SK-N-SH (cell line): ENCODE measurements around the gene CLEC19A. TPM values are rescaled to one million over a fixed set of nuclear protein-coding genes. Genes with fewer than 3 reads are reported as not detected.

Experiments used
- CTCF ChIA-PET: fragments of 300-600, 350-600 bp; formaldehyde crosslinking; extraction: SDS; loops from one replicate; lab custom pipeline; 2021; lab: Yijun Ruan, JAX
- POLR2A ChIA-PET: fragments of 350-600 bp; sonication (Branson Sonifier 250); formaldehyde crosslinking; extraction: SDS; loops from one replicate; lab custom pipeline; 2020; ENCODE audit warnings: antibody characterized with exemption, inconsistent platforms; lab: Yijun Ruan, JAX
- DNase-seq: peaks from one replicate; pipeline ENCODE4 v3.0.0; 2012
- H2AFZ ChIP-seq: fragments of 200-600 bp; sonication (generic); 2 replicates; pipeline ENCODE4 v1.8.1; 2016; ENCODE audit warnings: antibody characterized with exemption, mild to moderate bottlenecking, low read depth
- H3F3A ChIP-seq: fragments of 200-600 bp; sonication (generic); replicated peaks from 2 replicates; pipeline ENCODE3; 2016; ENCODE audit warnings: antibody characterized with exemption, mild to moderate bottlenecking; ENCODE audit not compliant: insufficient read depth
- H3K27ac ChIP-seq, 2 experiments: fragments of 200-500 bp in 1 of 2; fragments of 200-600 bp in 1 of 2; sonication (Bioruptor generic) in 1 of 2; sonication (generic), shearing (Covaris generic) in 1 of 2; 2 replicates each; pipeline versions ENCODE4 v1.5.1 to v1.6.1; 2014 to 2016; ENCODE audit warnings: low read depth in 2 of 2, inconsistent platforms in 1 of 2, low read length in 1 of 2, mild to moderate bottlenecking in 1 of 2, mixed read lengths in 1 of 2
- H3K27me3 ChIP-seq: fragments of 200-600 bp; sonication (generic), shearing (Covaris generic); 2 replicates; pipeline ENCODE4 v1.6.1; 2016; ENCODE audit warnings: mixed run types; ENCODE audit not compliant: insufficient read depth
- H3K36me3 ChIP-seq, 2 experiments: fragments of 200-500 bp in 1 of 2; fragments of 200-600 bp in 1 of 2; sonication (Bioruptor generic) in 1 of 2; sonication (generic) in 1 of 2; replicated peaks in 1 of 2; 2 replicates each; pipeline versions ENCODE3 to v1.5.1; 2014 to 2016; ENCODE audit warnings: low read length in 1 of 2, mild to moderate bottlenecking in 1 of 2; ENCODE audit not compliant: insufficient read depth in 2 of 2, control insufficient read depth in 1 of 2
- H3K4me1 ChIP-seq, 2 experiments: fragments of 200-500 bp in 1 of 2; fragments of 200-600 bp in 1 of 2; sonication (Bioruptor generic) in 1 of 2; sonication (generic), shearing (Covaris generic) in 1 of 2; 2 replicates each; pipeline versions ENCODE4 v1.5.1 to v1.6.1; 2014 to 2016; ENCODE audit warnings: low read depth in 1 of 2, low read length in 1 of 2, mixed run types in 1 of 2; ENCODE audit not compliant: insufficient read depth in 2 of 2, control insufficient read depth in 1 of 2
- H3K4me2 ChIP-seq: fragments of 200-600 bp; sonication (generic), shearing (Covaris generic); 2 replicates; pipeline ENCODE4 v1.6.1; 2017; ENCODE audit warnings: mixed run types
- H3K4me3 ChIP-seq, 2 experiments: fragments of 200-500 bp in 1 of 2; fragments of 200-600 bp in 1 of 2; sonication (Bioruptor generic) in 1 of 2; sonication (generic), shearing (Covaris generic) in 1 of 2; 2 replicates each; pipeline versions ENCODE4 v1.5.1 to v1.8.1; 2014 to 2016; ENCODE audit warnings: low read depth in 2 of 2, inconsistent platforms in 1 of 2, low read length in 1 of 2, mild to moderate bottlenecking in 1 of 2, mixed read lengths in 1 of 2, moderate library complexity in 1 of 2
- H3K79me2 ChIP-seq: fragments of 200-600 bp; sonication (generic); 2 replicates; pipeline ENCODE4 v1.8.1; 2017; ENCODE audit warnings: mild to moderate bottlenecking; ENCODE audit not compliant: insufficient read depth
- H3K9ac ChIP-seq: fragments of 200-600 bp; sonication (generic); 2 replicates; pipeline ENCODE4 v1.6.1; 2017; ENCODE audit warnings: mixed run types
- H3K9me2 ChIP-seq: fragments of 200-600 bp; sonication (generic); 2 replicates; pipeline ENCODE4 v1.6.1; 2017; ENCODE audit warnings: mixed run types
- H3K9me3 ChIP-seq: fragments of 200-600 bp; sonication (generic); 2 replicates; pipeline ENCODE4 v1.6.1; 2017; ENCODE audit warnings: mixed run types, mild to moderate bottlenecking, moderate library complexity
- H4K20me1 ChIP-seq: fragments of 200-600 bp; sonication (generic); 2 replicates; pipeline ENCODE4 v1.6.1; 2017; ENCODE audit warnings: mild to moderate bottlenecking, mixed run types; ENCODE audit not compliant: insufficient read depth
- ELF1 ChIP-seq: IDR thresholded peaks from 2 replicates; pipeline ENCODE4 v1.4.0; 2012
- EP300 ChIP-seq, 2 experiments: IDR thresholded peaks; 2 replicates each; pipeline versions ENCODE4 v1.4.0 to v1.6.1; 2012; ENCODE audit warnings: borderline replicate concordance in 1 of 2, low read depth in 1 of 2, low read length in 1 of 2
- FOSL2 ChIP-seq: IDR thresholded peaks from 2 replicates; pipeline ENCODE4 v1.4.0; 2012; ENCODE audit warnings: low read depth, mild to moderate bottlenecking, moderate library complexity, borderline replicate concordance
- FOXJ3 ChIP-seq: sonication (generic); formaldehyde crosslinking; IDR thresholded peaks from 2 replicates; pipeline ENCODE4 v1.5.1; 2020; ENCODE audit warnings: mild to moderate bottlenecking, missing genetic modification reagents
- GATA2 ChIP-seq: sonication (generic); formaldehyde crosslinking; IDR thresholded peaks from 2 replicates; pipeline ENCODE4 v1.5.0; 2020; ENCODE audit warnings: mild to moderate bottlenecking, missing genetic modification reagents
- JUND ChIP-seq: IDR thresholded peaks from 2 replicates; pipeline ENCODE4 v1.4.0; 2012
- MEF2A ChIP-seq: IDR thresholded peaks from 2 replicates; pipeline ENCODE4 v1.4.0; 2012; ENCODE audit warnings: low read depth, borderline replicate concordance
- MXI1 ChIP-seq: IDR thresholded peaks from 2 replicates; pipeline ENCODE4 v1.6.1; 2012; ENCODE audit warnings: mild to moderate bottlenecking, low read depth, low read length, improper control_type of control experiment
- NFIC ChIP-seq: IDR thresholded peaks from 2 replicates; pipeline ENCODE4 v1.4.0; 2012; ENCODE audit warnings: borderline replicate concordance
- NRF1 ChIP-seq: IDR thresholded peaks from 2 replicates; pipeline ENCODE4 v1.6.1; 2012; ENCODE audit warnings: low read depth, mild to moderate bottlenecking, low read length
- RAD21 ChIP-seq: IDR thresholded peaks from 2 replicates; pipeline ENCODE4 v1.6.1; 2012; ENCODE audit warnings: mild to moderate bottlenecking, low read length
- RFX5 ChIP-seq: IDR thresholded peaks from 2 replicates; pipeline ENCODE4 v1.6.1; 2012; ENCODE audit warnings: mild to moderate bottlenecking, improper control_type of control experiment, low read length
- SIN3A ChIP-seq: IDR thresholded peaks from 2 replicates; pipeline ENCODE4 v1.6.1; 2012; ENCODE audit warnings: low read depth, mild to moderate bottlenecking, low read length, moderate library complexity, borderline replicate concordance
- TAF1 ChIP-seq: IDR thresholded peaks from 2 replicates; pipeline ENCODE4 v1.6.1; 2012; ENCODE audit warnings: low read depth, mild to moderate bottlenecking, low read length, moderate library complexity, borderline replicate concordance
- TCF12 ChIP-seq: IDR thresholded peaks from 2 replicates; pipeline ENCODE4 v1.4.0; 2012
- WGBS: methylation state at CpG from one replicate; pipeline ENCODE4 v1.1.6; 2017; ENCODE audit warnings: low lambda C conversion rate; 5-methylcytosine and 5-hydroxymethylcytosine counted together
- polyA plus RNA-seq, 3 experiments: library from polyadenylated mRNA; depleted of rRNA; stranded (reverse); fragments of >200 nt; gene quantifications; 2 replicates each; pipeline ENCODE4 v1.2.3, GENCODE V29; 2012
- TF ChIP-seq, protein P1 (sequence below): IDR thresholded peaks from 2 replicates; pipeline ENCODE4 v1.4.0; 2012; ENCODE audit warnings: low read depth, borderline replicate concordance
- TF ChIP-seq, protein P2 (sequence below): IDR thresholded peaks from 2 replicates; pipeline ENCODE4 v1.4.0; 2012; ENCODE audit warnings: low read depth
- TF ChIP-seq, protein P3 (sequence below): fragments of 150-350 bp; IDR thresholded peaks from 2 replicates; pipeline ENCODE4 v1.6.1; 2017; ENCODE audit warnings: antibody characterized with exemption, low read length, low read depth, borderline replicate concordance

CLEC19A gene
- polyA plus RNA-seq, 1 of the 3 experiments (the other 2 are of a cell fraction) = not detected

DNA sequence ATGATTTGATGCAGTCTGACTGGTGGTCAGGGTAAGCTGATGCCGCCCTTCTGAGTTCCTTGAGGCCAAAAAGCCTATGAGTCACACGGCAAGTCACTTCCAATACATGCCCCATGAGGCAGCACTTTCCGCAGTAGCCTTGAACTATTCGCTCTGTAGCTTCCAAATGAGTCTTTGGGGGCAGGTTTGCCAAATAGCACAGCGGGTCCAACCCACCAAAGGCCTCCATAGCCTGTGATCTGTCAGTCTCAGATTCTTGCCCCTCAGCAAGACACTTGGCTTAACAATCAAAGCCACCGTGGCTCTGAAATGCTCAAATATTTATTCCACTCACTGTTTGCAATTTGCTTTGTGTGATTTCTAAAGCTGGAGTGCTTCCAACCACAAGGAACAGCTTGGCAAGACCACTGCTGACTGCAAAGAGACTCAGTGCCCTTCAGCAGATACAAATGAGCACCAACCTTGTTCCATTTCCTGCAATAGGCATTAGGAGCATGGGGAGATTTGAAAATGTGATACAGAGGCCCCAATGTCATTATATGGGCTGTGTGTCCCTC lies 45.4 kb downstream of the CLEC19A start:
- Histone ChIP-seq H3K27ac (no peak overlapping the region; a peak in 1 of 4 replicates), H3F3A (no peaks in the 10 kb centered on the region), H3K36me3 (no peaks in the 10 kb centered on the region), H2AFZ (no peak overlapping the region), H3K79me2 (no peaks in the 10 kb centered on the region), H3K9ac (no peak overlapping the region), H4K20me1 (no peaks in the 10 kb centered on the region), H3K4me3 (no peak overlapping the region), H3K27me3 (no peaks in the 10 kb centered on the region), H3K9me2 (no peaks in the 10 kb centered on the region), H3K4me2 (no peak overlapping the region), H3K9me3 (no peaks in the 10 kb centered on the region), H3K4me1 (peaks cover 0 to 6% of the 10 kb centered on the region in 2 experiments; a peak in 1 of 4 replicates)
- POLR2A ChIA-PET = no interaction called here
- 17% methylated on average over 6 of the region's 6 CpGs for WGBS
- TF ChIP-seq FOXJ3 (CRISPR knock-in tag) (no peak), FOSL2 (no peak), NFIC (no peak), MXI1 (no peak), NRF1 (no peak), ELF1 (no peak), RFX5 (no peak), RAD21 (no peak)
- CTCF ChIA-PET = no interaction called here
- no peak for DNase-seq

DNA sequence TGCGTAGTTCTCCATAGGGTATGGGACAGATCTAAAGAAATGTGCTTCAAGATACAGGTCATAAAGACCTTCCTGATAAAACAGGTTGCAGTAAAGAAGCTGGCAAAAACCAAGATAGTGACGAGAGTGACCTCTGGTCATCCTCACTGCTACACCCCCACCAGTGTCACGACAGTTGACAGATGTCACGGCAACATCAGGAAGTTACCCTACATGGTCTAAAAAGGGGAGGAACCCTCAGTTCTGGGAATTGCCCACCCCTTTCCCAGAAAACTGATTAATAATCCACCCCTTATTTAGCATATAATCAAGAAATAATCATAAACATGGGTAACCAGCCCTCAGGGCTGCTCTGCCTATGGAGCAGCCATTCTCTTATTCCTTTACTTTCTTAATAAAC lies 46.3 kb downstream of the CLEC19A start:
- TF ChIP-seq GATA2 (CRISPR knock-in tag) = no peak
- no peak for TF ChIP-seq EP300 (IDR thresholded peaks at IDR 0.05; ENCODE audit: borderline replicate concordance in 1 of 2, low read depth in 1 of 2, low read length in 1 of 2)
- TF ChIP-seq, all 33 proteins: peak for 0
- Histone ChIP-seq H3K27ac (no peak overlapping the region), H3K4me2 (no peak overlapping the region), H3F3A (no peaks in the 10 kb centered on the region), H3K27me3 (no peaks in the 10 kb centered on the region), H3K4me3 (no peak overlapping the region), H3K79me2 (no peaks in the 10 kb centered on the region), H3K9ac (no peak overlapping the region), H4K20me1 (no peaks in the 10 kb centered on the region), H3K9me3 (no peaks in the 10 kb centered on the region), H3K9me2 (no peaks in the 10 kb centered on the region), H3K36me3 (no peaks in the 10 kb centered on the region), H3K4me1 (peaks cover 0 to 6% of the 10 kb centered on the region in 2 experiments; a peak in 1 of 4 replicates), H2AFZ (no peak overlapping the region)
- 54% methylated on average over 4 of the region's 4 CpGs for WGBS
- ChIA-PET CTCF (no interaction called here), POLR2A (no interaction called here)
- no peak for DNase-seq

DNA sequence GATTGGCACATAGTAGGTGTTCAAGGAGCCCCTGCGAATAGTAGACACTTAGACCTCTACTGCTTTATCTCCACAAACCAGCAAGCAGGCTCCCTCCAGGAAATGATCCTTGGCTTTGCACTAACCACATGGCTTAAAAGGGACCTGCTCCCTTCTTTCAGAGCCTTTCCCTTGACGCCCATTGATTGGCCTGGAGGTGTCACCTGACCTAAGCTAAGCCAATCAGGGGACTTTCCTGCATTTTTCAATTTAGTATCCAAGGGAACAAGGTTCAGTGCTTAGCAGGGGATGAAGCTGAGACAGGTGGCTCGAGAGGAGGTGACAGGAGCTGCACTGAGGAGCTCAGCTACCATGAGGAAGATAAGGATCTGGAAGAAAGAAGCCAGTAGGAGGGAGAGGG lies 52.8 kb downstream of the CLEC19A start:
- Histone ChIP-seq H2AFZ (no peak overlapping the region), H3F3A (no peaks in the 10 kb centered on the region), H3K9ac (no peak overlapping the region), H3K36me3 (no peaks in the 10 kb centered on the region), H3K27me3 (no peaks in the 10 kb centered on the region), H3K79me2 (no peaks in the 10 kb centered on the region), H3K27ac (no peak overlapping the region), H3K9me2 (no peaks in the 10 kb centered on the region), H3K9me3 (no peaks in the 10 kb centered on the region), H3K4me1 (no peaks in the 10 kb centered on the region), H4K20me1 (no peaks in the 10 kb centered on the region), H3K4me2 (no peak overlapping the region), H3K4me3 (no peak overlapping the region)
- WGBS = 40% methylated on average over 3 of the region's 3 CpGs
- ChIA-PET CTCF (interaction anchor here (1.3 to 1.7 kb wide), 2 partner anchors 9 to 172 kb away, joined by 4 read pairs; no protein-coding TSS in a partner anchor), POLR2A (no interaction called here)
- no peak for DNase-seq
- no peak for TF ChIP-seq JUND
- TF ChIP-seq SIN3A = no peak
- TF ChIP-seq NFIC = no peak
- TF ChIP-seq TCF12 = no peak
- TF ChIP-seq, protein P1, sequence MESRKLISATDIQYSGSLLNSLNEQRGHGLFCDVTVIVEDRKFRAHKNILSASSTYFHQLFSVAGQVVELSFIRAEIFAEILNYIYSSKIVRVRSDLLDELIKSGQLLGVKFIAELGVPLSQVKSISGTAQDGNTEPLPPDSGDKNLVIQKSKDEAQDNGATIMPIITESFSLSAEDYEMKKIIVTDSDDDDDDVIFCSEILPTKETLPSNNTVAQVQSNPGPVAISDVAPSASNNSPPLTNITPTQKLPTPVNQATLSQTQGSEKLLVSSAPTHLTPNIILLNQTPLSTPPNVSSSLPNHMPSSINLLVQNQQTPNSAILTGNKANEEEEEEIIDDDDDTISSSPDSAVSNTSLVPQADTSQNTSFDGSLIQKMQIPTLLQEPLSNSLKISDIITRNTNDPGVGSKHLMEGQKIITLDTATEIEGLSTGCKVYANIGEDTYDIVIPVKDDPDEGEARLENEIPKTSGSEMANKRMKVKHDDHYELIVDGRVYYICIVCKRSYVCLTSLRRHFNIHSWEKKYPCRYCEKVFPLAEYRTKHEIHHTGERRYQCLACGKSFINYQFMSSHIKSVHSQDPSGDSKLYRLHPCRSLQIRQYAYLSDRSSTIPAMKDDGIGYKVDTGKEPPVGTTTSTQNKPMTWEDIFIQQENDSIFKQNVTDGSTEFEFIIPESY = no peak
- TF ChIP-seq, protein P2, sequence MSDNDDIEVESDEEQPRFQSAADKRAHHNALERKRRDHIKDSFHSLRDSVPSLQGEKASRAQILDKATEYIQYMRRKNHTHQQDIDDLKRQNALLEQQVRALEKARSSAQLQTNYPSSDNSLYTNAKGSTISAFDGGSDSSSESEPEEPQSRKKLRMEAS = no peak
- TF ChIP-seq FOXJ3 (CRISPR knock-in tag) = no peak
- TF ChIP-seq, protein P3, sequence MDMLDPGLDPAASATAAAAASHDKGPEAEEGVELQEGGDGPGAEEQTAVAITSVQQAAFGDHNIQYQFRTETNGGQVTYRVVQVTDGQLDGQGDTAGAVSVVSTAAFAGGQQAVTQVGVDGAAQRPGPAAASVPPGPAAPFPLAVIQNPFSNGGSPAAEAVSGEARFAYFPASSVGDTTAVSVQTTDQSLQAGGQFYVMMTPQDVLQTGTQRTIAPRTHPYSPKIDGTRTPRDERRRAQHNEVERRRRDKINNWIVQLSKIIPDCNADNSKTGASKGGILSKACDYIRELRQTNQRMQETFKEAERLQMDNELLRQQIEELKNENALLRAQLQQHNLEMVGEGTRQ = no peak
- no peak for TF ChIP-seq TAF1
- TF ChIP-seq MEF2A = no peak
